Hepatocyte (in vitro differentiated cells): Measurements from ENCODE around the gene CPEB3. TPM values are rescaled to one million over a fixed set of nuclear protein-coding genes. Genes with fewer than 3 reads are reported as not detected.

Source experiments
- DNase-seq: peaks from one replicate; pipeline ENCODE4 v3.0.0-alpha.2; 2016; ENCODE audit warnings: low spot score
- H2AFZ ChIP-seq: fragments of 200-600 bp; sonication (generic); 2 replicates; pipeline ENCODE4 v1.6.0; 2016; ENCODE audit warnings: antibody characterized with exemption, mild to moderate bottlenecking
- H3K27ac ChIP-seq: fragments of 200-600 bp; sonication (generic); 2 replicates; pipeline ENCODE4 v1.5.1; 2016; ENCODE audit warnings: mild to moderate bottlenecking
- H3K27me3 ChIP-seq: fragments of 200-600 bp; sonication (generic); 2 replicates; pipeline ENCODE4 v1.6.1; 2016
- H3K36me3 ChIP-seq: fragments of 200-600 bp; sonication (generic); replicated peaks from 2 replicates; pipeline ENCODE4 v1.5.1; 2016; ENCODE audit warnings: low read depth; ENCODE audit not compliant: insufficient read depth
- H3K4me1 ChIP-seq: fragments of 200-600 bp; sonication (generic); 2 replicates; pipeline ENCODE4 v1.5.1; 2016; ENCODE audit warnings: mild to moderate bottlenecking, moderate library complexity; ENCODE audit not compliant: insufficient read depth
- H3K4me2 ChIP-seq: fragments of 200-600 bp; sonication (generic); 2 replicates; pipeline ENCODE4 v1.6.0; 2016
- H3K4me3 ChIP-seq: fragments of 200-600 bp; sonication (generic); 2 replicates; pipeline ENCODE4 v1.5.1; 2016; ENCODE audit warnings: mild to moderate bottlenecking
- H3K79me2 ChIP-seq: fragments of 200-600 bp; sonication (generic); 2 replicates; pipeline ENCODE4 v1.6.0; 2017; ENCODE audit warnings: mild to moderate bottlenecking
- H3K9me2 ChIP-seq: fragments of 200-600 bp; sonication (generic); replicated peaks from 2 replicates; pipeline ENCODE4 v1.6.0; 2017; ENCODE audit warnings: mild to moderate bottlenecking; ENCODE audit not compliant: insufficient read depth
- H3K9me3 ChIP-seq: fragments of 200-600 bp; sonication (generic); 2 replicates; pipeline ENCODE4 v1.5.1; 2016; ENCODE audit warnings: low read depth, mild to moderate bottlenecking
- H4K20me1 ChIP-seq: fragments of 200-600 bp; sonication (generic); 2 replicates; pipeline ENCODE4 v1.6.0; 2016; ENCODE audit warnings: mild to moderate bottlenecking; ENCODE audit not compliant: insufficient read depth, poor library complexity, severe bottlenecking
- EZH2 ChIP-seq: fragments of 200-600 bp; sonication (generic); IDR thresholded peaks from 2 replicates; pipeline ENCODE4 v1.6.1; 2016; ENCODE audit warnings: antibody characterized with exemption, mild to moderate bottlenecking, borderline replicate concordance
- EZH2phosphoT487 ChIP-seq: fragments of 200-600 bp; sonication (generic); IDR thresholded peaks from one replicate; pipeline ENCODE4 v1.6.1; 2018; ENCODE audit warnings: antibody characterized with exemption, mild to moderate bottlenecking, low read depth, moderate library complexity; ENCODE audit not compliant: unreplicated experiment, severe bottlenecking
- whole genome bisulfite sequencing: methylation state at CpG from one replicate; pipeline ENCODE4 v1.1.6; 2016; ENCODE audit warnings: low lambda C conversion rate; ENCODE audit errors: missing lambda C conversion rate; 5-methylcytosine and 5-hydroxymethylcytosine counted together
- polyA plus RNA-seq: library from polyadenylated mRNA; unstranded; fragments of >200 nt; fragmentation: Nextera tagmentation; extraction: Ambion mirVana; gene quantifications from 2 replicates; pipeline ENCODE4 v1.2.1, GENCODE V29; 2016
- total RNA-seq: library from RNA; depleted of rRNA; stranded (reverse); fragments of >200 nt; gene quantifications from 2 replicates; pipeline ENCODE4 v1.2.3, GENCODE V29; 2014
- TF ChIP-seq, protein P1 (sequence below): fragments of 200-600 bp; sonication (generic); IDR thresholded peaks from 2 replicates; pipeline ENCODE4 v1.5.1; 2016; ENCODE audit warnings: antibody characterized with exemption, mild to moderate bottlenecking; ENCODE audit not compliant: poor library complexity

CPEB3 gene
- total and polyA plus RNA-seq, 2 experiments from 2014 or later: 4.0 to 4.9 TPM

GRCh38 chr10:92082583-92083280 lies 208.1 kb downstream of the CPEB3 start:
- Histone ChIP-seq H3K9me3 (no peaks in the 10 kb centered on the region), H3K27ac (no peak overlapping the region), H3K4me1 (peaks cover 4% of the 10 kb centered on the region), H3K27me3 (no peaks in the 10 kb centered on the region), H3K79me2 (no peaks in the 10 kb centered on the region), H3K36me3 (no peaks in the 10 kb centered on the region), H3K4me2 (no peak overlapping the region), H3K9me2 (no peaks in the 10 kb centered on the region), H2AFZ (no peak overlapping the region), H4K20me1 (no peaks in the 10 kb centered on the region), H3K4me3 (no peak overlapping the region)
- no peak for DNase-seq
- TF ChIP-seq EZH2phosphoT487 (no peak), EZH2 (no peak)
- TF ChIP-seq, protein P1, sequence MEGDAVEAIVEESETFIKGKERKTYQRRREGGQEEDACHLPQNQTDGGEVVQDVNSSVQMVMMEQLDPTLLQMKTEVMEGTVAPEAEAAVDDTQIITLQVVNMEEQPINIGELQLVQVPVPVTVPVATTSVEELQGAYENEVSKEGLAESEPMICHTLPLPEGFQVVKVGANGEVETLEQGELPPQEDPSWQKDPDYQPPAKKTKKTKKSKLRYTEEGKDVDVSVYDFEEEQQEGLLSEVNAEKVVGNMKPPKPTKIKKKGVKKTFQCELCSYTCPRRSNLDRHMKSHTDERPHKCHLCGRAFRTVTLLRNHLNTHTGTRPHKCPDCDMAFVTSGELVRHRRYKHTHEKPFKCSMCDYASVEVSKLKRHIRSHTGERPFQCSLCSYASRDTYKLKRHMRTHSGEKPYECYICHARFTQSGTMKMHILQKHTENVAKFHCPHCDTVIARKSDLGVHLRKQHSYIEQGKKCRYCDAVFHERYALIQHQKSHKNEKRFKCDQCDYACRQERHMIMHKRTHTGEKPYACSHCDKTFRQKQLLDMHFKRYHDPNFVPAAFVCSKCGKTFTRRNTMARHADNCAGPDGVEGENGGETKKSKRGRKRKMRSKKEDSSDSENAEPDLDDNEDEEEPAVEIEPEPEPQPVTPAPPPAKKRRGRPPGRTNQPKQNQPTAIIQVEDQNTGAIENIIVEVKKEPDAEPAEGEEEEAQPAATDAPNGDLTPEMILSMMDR: no peak

DNA sequence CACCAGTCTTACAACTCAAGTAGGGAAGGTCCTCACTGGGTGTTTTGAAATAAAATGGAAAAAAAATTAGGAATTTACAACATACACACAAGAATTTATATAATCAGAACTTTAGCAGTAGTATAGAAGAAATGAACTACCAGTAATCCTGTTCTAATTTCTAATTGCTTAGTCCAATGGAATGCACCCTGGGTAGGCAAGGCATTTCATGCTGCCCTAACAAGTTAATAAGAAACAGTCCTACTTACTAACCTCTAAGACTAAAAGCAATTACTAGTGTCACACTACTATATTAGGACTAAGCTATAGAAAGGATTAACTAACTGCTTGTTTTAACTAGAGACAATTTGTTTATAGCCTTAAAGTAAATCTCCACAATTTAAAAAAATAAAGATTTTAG lies 209.2 kb downstream of the CPEB3 start:
- H3K27ac ChIP-seq: no peak overlapping the region
- no peaks in the 10 kb centered on the region for H3K9me3 ChIP-seq
- TF ChIP-seq, protein P1: no peak
- TF ChIP-seq EZH2phosphoT487 (no peak), EZH2 (no peak)

DNA sequence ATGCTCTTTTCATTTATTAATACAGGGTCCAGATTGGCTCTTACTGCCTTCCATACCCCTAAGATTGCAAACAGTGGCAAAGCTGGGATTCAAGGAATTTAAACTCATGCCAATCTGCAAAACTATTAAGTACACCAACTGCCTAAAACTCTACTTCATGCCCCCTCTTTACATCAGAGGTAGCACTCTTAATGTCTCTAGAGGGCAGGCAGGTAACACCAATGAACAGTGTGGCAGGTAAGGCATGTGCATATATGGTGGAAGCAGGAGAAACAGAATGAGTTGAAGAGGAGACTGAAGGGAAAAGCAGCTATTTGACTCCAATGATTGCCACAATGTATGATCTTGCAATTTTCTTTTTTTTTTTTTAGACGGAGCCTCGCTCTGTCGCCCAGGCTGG lies 210.6 kb downstream of the CPEB3 start:
- no peaks in the 10 kb centered on the region for H3K36me3 ChIP-seq
- no peak overlapping the region for H3K27ac ChIP-seq
- no peaks in the 10 kb centered on the region for H3K79me2 ChIP-seq
- no peak overlapping the region for H2AFZ ChIP-seq
- DNase-seq: no peak
- no peaks in the 10 kb centered on the region for H3K27me3 ChIP-seq
- TF ChIP-seq, protein P1: no peak
- TF ChIP-seq EZH2phosphoT487 (no peak), EZH2 (no peak)
- H3K4me3 ChIP-seq: no peak overlapping the region
- WGBS: 93% methylated on average over 3 of the region's 3 CpGs
- no peaks in the 10 kb centered on the region for H3K9me3 ChIP-seq
- H3K9me2 ChIP-seq: no peaks in the 10 kb centered on the region
- H4K20me1 ChIP-seq: no peaks in the 10 kb centered on the region
- H3K4me1 ChIP-seq: peaks cover 4% of the 10 kb centered on the region
- no peak overlapping the region for H3K4me2 ChIP-seq

More for the DNA sequence above, 209.2 kb downstream of the CPEB3 start:
- no peaks in the 10 kb centered on the region for H3K36me3 ChIP-seq
- peaks cover 4% of the 10 kb centered on the region for H3K4me1 ChIP-seq
- DNase-seq: no peak
- no peaks in the 10 kb centered on the region for H3K27me3 ChIP-seq
- H4K20me1 ChIP-seq: no peaks in the 10 kb centered on the region
- no peak overlapping the region for H3K4me3 ChIP-seq
- no peaks in the 10 kb centered on the region for H3K9me2 ChIP-seq
- no peaks in the 10 kb centered on the region for H3K79me2 ChIP-seq
- H2AFZ ChIP-seq: no peak overlapping the region
- no peak overlapping the region for H3K4me2 ChIP-seq

GRCh38 chr10:92079003-92079402 lies 211.9 kb downstream of the CPEB3 start:
- Histone ChIP-seq H3K27ac (no peak overlapping the region), H3K4me3 (no peak overlapping the region), H2AFZ (no peak overlapping the region), H4K20me1 (no peaks in the 10 kb centered on the region), H3K27me3 (no peaks in the 10 kb centered on the region), H3K4me2 (no peak overlapping the region), H3K4me1 (peaks cover 4% of the 10 kb centered on the region), H3K9me2 (no peaks in the 10 kb centered on the region), H3K9me3 (no peaks in the 10 kb centered on the region), H3K79me2 (no peaks in the 10 kb centered on the region), H3K36me3 (no peaks in the 10 kb centered on the region)
- no peak for DNase-seq
- TF ChIP-seq EZH2phosphoT487 (no peak), EZH2 (no peak)
- TF ChIP-seq, protein P1: no peak
- WGBS: 93% methylated on average over 6 of the region's 6 CpGs
